HepG2 (cell line): ENCODE results near the gene PTMA. TPM values are rescaled to one million over a fixed set of nuclear protein-coding genes. Genes with fewer than 3 reads are reported as not detected.

ENCODE experiments used
- CBFB ChIP-seq: sonication (generic); formaldehyde crosslinking; IDR thresholded peaks from 2 replicates; pipeline ENCODE4 v1.4.0; 2020; ENCODE audit warnings: missing genetic modification reagents
- CENPBD1 ChIP-seq: sonication (generic); formaldehyde crosslinking; IDR thresholded peaks from 2 replicates; pipeline ENCODE4 v1.8.0; 2022; ENCODE audit warnings: missing genetic modification reagents, low read depth, mild to moderate bottlenecking, borderline replicate concordance
- CREB1 ChIP-seq, 2 experiments: fragments of 450-650 bp in 1 of 2; IDR thresholded peaks; 2 replicates each; pipeline ENCODE4 v1.6.1; 2016 to 2017; ENCODE audit warnings: control low read depth in 1 of 2, mild to moderate bottlenecking in 1 of 2, missing compliant biosample characterization in 1 of 2, missing genetic modification characterization in 1 of 2
- ETV6 ChIP-seq: sonication (generic); formaldehyde crosslinking; conservative IDR thresholded peaks from 2 replicates; pipeline ENCODE4 v1.4.0; 2020; ENCODE audit warnings: missing genetic modification reagents
- IKZF4 ChIP-seq: sonication (generic); formaldehyde crosslinking; IDR thresholded peaks from 2 replicates; pipeline ENCODE4 v1.5.1; 2020; ENCODE audit warnings: borderline replicate concordance, mild to moderate bottlenecking, low read depth, missing genetic modification reagents; ENCODE audit errors: not compliant biosample characterization
- IRX3 ChIP-seq: sonication (generic); formaldehyde crosslinking; IDR thresholded peaks from 2 replicates; pipeline ENCODE4 v1.8.1; 2023; ENCODE audit warnings: mild to moderate bottlenecking, low read depth, missing genetic modification reagents, borderline replicate concordance
- JUNB ChIP-seq: sonication (generic); formaldehyde crosslinking; IDR thresholded peaks from 2 replicates; pipeline ENCODE4 v1.8.0; 2022; ENCODE audit warnings: missing genetic modification reagents, mild to moderate bottlenecking, borderline replicate concordance
- MTA3 ChIP-seq: sonication (generic); formaldehyde crosslinking; IDR thresholded peaks from 2 replicates; pipeline ENCODE4 v1.4.0; 2020; ENCODE audit warnings: missing genetic modification reagents
- MZF1 ChIP-seq: sonication (generic); formaldehyde crosslinking; IDR thresholded peaks from 2 replicates; pipeline ENCODE4 v1.8.1; 2023; ENCODE audit warnings: mild to moderate bottlenecking, missing genetic modification reagents, borderline replicate concordance
- NPAS2 ChIP-seq: sonication (generic); formaldehyde crosslinking; IDR thresholded peaks from 2 replicates; pipeline ENCODE4 v1.8.0; 2022; ENCODE audit warnings: mild to moderate bottlenecking, missing genetic modification reagents, borderline replicate concordance
- PRDM10 ChIP-seq: sonication (generic); formaldehyde crosslinking; IDR thresholded peaks from 2 replicates; pipeline ENCODE4 v1.4.0; 2020; ENCODE audit warnings: low read depth, missing genetic modification reagents
- ZFP62 ChIP-seq: sonication (generic); formaldehyde crosslinking; IDR thresholded peaks from 2 replicates; pipeline ENCODE4 v1.4.0; 2020; ENCODE audit warnings: missing genetic modification reagents
- ZNF343 ChIP-seq: sonication (generic); formaldehyde crosslinking; IDR thresholded peaks from 2 replicates; pipeline ENCODE4 v1.4.0; 2020; ENCODE audit warnings: mild to moderate bottlenecking, missing genetic modification reagents
- ZNF446 ChIP-seq: sonication (generic); formaldehyde crosslinking; IDR thresholded peaks from 2 replicates; pipeline ENCODE4 v1.5.0; 2020; ENCODE audit warnings: mild to moderate bottlenecking, missing genetic modification reagents
- ZNF775 ChIP-seq: sonication (generic); formaldehyde crosslinking; IDR thresholded peaks from 2 replicates; pipeline ENCODE4 v1.4.0; 2020; ENCODE audit warnings: missing genetic modification reagents, mild to moderate bottlenecking, moderate library complexity, borderline replicate concordance
- polyA plus RNA-seq, 8 experiments: library from polyadenylated mRNA; depleted of rRNA in 3 of 8; stranded (reverse) in 7 of 8; unstranded in 1 of 8; fragments of >200 nt; fragmentation: Illumina TruSeq in 4 of 8; extraction: Trizol in 4 of 8; gene quantifications; 2 replicates each; pipeline versions ENCODE4 v1.2.1 to v1.2.3, GENCODE V29; 2011 to 2016; ENCODE audit warnings: low read depth in 4 of 8, missing spikeins in 1 of 8, mixed read lengths in 1 of 8; ENCODE audit not compliant: insufficient read depth in 1 of 8
- total RNA-seq, 5 experiments: library from RNA; depleted of rRNA; stranded (reverse); fragments of >200 nt; fragmentation: Illumina TruSeq; extraction: Trizol; gene quantifications; 2 replicates each; pipeline ENCODE4 v1.2.3, GENCODE V29; 2016; ENCODE audit warnings: low read depth in 1 of 5
- TF ChIP-seq, protein P1 (sequence below): sonication (generic); formaldehyde crosslinking; IDR thresholded peaks from 2 replicates; pipeline ENCODE4 v1.5.0; 2020; ENCODE audit warnings: missing genetic modification reagents
- TF ChIP-seq, protein P2 (sequence below): sonication (generic); formaldehyde crosslinking; IDR thresholded peaks from 2 replicates; pipeline ENCODE4 v1.4.0; 2020; ENCODE audit warnings: missing genetic modification reagents

The PTMA gene
- total and polyA plus RNA-seq, 2 of the 13 experiments (the other 11 are each of a cell fraction or from before 2014, with no cell fraction given), result 190 to 1,086 TPM

- TF ChIP-seq ZFP62 (CRISPR knock-in tag) (no peak), MZF1 (CRISPR knock-in tag) (no peak), ETV6 (no peak; the same call in 1 of the 2 replicates), JUNB (no peak), IRX3 (CRISPR knock-in tag) (no peak), MTA3 (no peak), IKZF4 (CRISPR knock-in tag) (no peak), ZNF775 (CRISPR knock-in tag) (no peak), ZNF343 (no peak), CENPBD1 (CRISPR knock-in tag) (no peak), NPAS2 (CRISPR knock-in tag) (no peak), ZNF446 (CRISPR knock-in tag) (no peak), CREB1 (IDR thresholded peaks at IDR 0.05) (no peak), CREB1 (CRISPR knock-in tag; IDR thresholded peaks at IDR 0.05) (no peak), CBFB (CRISPR knock-in tag) (0 out of 2 replicates have a peak, but pooled peaks have one; percentile 13), PRDM10 (CRISPR knock-in tag) (no peak)
- TF ChIP-seq, protein P1, sequence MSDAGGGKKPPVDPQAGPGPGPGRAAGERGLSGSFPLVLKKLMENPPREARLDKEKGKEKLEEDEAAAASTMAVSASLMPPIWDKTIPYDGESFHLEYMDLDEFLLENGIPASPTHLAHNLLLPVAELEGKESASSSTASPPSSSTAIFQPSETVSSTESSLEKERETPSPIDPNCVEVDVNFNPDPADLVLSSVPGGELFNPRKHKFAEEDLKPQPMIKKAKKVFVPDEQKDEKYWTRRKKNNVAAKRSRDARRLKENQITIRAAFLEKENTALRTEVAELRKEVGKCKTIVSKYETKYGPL (CRISPR knock-in tag), result no peak
- TF ChIP-seq, protein P2, sequence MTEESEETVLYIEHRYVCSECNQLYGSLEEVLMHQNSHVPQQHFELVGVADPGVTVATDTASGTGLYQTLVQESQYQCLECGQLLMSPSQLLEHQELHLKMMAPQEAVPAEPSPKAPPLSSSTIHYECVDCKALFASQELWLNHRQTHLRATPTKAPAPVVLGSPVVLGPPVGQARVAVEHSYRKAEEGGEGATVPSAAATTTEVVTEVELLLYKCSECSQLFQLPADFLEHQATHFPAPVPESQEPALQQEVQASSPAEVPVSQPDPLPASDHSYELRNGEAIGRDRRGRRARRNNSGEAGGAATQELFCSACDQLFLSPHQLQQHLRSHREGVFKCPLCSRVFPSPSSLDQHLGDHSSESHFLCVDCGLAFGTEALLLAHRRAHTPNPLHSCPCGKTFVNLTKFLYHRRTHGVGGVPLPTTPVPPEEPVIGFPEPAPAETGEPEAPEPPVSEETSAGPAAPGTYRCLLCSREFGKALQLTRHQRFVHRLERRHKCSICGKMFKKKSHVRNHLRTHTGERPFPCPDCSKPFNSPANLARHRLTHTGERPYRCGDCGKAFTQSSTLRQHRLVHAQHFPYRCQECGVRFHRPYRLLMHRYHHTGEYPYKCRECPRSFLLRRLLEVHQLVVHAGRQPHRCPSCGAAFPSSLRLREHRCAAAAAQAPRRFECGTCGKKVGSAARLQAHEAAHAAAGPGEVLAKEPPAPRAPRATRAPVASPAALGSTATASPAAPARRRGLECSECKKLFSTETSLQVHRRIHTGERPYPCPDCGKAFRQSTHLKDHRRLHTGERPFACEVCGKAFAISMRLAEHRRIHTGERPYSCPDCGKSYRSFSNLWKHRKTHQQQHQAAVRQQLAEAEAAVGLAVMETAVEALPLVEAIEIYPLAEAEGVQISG, result peak; percentile 75
Measured at GRCh38 chr2:231674587-231675338, 33.6 kb upstream of the PTMA start (continued).
